Mesodermal cell (in vitro differentiated cells): Measurements from ENCODE around the gene MAGI1. TPM values are rescaled to one million over a fixed set of nuclear protein-coding genes. Genes with fewer than 3 reads are reported as not detected.
A peak's percentile ranks its signal among the peaks of the same experiment; 100 is the strongest.

Experiments used
- H3K27ac ChIP-seq: 2 replicates; pipeline ENCODE4 v1.7.0; 2013; ENCODE audit warnings: mild to moderate bottlenecking, low read depth, low read length, moderate library complexity; ENCODE audit not compliant: severe bottlenecking
- H3K36me3 ChIP-seq: 2 replicates; pipeline ENCODE4 v1.7.1; 2013; ENCODE audit warnings: mild to moderate bottlenecking, low read length, moderate library complexity; ENCODE audit not compliant: control insufficient read depth, insufficient read depth
- H3K4me1 ChIP-seq: one replicate; pipeline ENCODE4 v1.7.1; 2013; ENCODE audit warnings: mild to moderate bottlenecking, low read length; ENCODE audit not compliant: insufficient read depth, control insufficient read depth, poor library complexity, severe bottlenecking
- H3K4me3 ChIP-seq: 2 replicates; pipeline ENCODE4 v1.7.0; 2013; ENCODE audit warnings: low read length, control low read depth, mild to moderate bottlenecking; ENCODE audit not compliant: insufficient read depth, poor library complexity, severe bottlenecking; ENCODE audit errors: extremely low read depth
- H3K9me3 ChIP-seq: 2 replicates; pipeline ENCODE4 v1.7.1; 2013; ENCODE audit warnings: mild to moderate bottlenecking, low read length, moderate library complexity; ENCODE audit not compliant: control insufficient read depth
- WGBS, 2 experiments: methylation state at CpG; one replicate each; pipeline ENCODE4 v1.1.5; 2013; ENCODE audit warnings: missing lambda C conversion rate in 2 of 2; ENCODE audit not compliant: insufficient coverage in 2 of 2; 5-methylcytosine and 5-hydroxymethylcytosine counted together
- polyA plus RNA-seq, 2 experiments: library from polyadenylated mRNA; stranded (reverse); fragments of 50-300 nt; gene quantifications; one replicate each; pipeline ENCODE4 v1.2.3, GENCODE V29; 2013

Gene MAGI1
- polyA plus RNA-seq (2013, experiment 1 of 2), result 22.2 TPM
- 19.8 TPM for polyA plus RNA-seq (2013, experiment 2 of 2)

DNA sequence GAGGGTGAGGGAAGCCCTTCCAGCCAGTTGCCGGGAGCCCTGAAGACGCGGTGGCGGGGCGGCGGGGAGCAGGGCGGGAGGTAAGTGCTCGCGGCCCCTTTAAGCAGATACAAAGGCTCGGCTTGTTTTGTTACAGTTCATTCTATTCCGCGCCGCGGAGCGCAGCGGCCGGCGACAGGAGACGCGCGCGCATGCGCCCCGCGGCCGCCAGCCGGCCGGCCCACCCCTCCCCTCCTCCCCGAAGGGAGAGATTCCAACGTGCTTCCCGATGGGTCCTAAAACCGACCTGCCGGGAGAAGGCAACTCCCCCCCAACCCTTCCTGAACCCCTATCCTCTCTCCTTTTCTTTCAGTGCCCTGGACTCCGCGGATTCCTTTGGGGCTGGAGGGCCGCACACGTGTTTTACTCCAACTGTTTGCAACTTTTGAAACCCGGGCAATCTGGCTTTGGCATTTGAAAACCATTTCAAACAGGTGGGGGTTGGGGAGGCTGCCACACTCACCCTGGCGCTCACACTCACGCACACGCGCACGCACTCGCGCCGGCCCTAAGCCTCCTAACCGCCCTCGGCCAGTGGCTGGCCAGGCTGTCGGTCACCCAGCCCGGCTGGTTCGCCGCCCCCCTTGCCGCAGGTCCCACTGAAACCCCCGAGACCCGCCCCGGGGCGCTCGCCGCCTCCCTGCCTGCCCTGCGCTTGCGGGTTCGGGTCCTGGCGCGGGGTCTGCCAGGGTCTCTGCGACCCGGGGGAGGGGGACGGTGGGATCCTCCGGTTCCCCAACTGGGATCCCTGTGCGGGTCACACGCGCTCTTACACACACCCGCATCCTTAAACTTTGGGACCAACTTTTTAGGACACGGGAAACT, at the start of gene MAGI1:
TSS of gene MAGI1 (minus strand) at position 193 of the 864 bp plus-strand sequence. CDS start 610 bp downstream, outside the sequence.
- Histone ChIP-seq H3K9me3 (no peaks in the 10 kb centered on the region), H3K4me1 (peaks cover 14% of the 10 kb centered on the region), H3K27ac (peak within 1 kb of the TSS; percentile 94), H3K36me3 (no peaks in the 10 kb centered on the region), H3K4me3 (peak within 1 kb of the TSS; percentile 89)
- 0% methylated on average over 42 to 43 of the region's 73 CpGs for WGBS, 2 experiments

GRCh38 chr3:66083784-66084213, 45.1 kb upstream of the MAGI1 start:
- 40 to 67% methylated on average over 1 of the region's 3 CpGs for WGBS, 2 experiments
- Histone ChIP-seq H3K36me3 (no peaks in the 10 kb centered on the region), H3K9me3 (no peaks in the 10 kb centered on the region), H3K27ac (no peak overlapping the region), H3K4me3 (no peak overlapping the region), H3K4me1 (no peaks in the 10 kb centered on the region)

DNA sequence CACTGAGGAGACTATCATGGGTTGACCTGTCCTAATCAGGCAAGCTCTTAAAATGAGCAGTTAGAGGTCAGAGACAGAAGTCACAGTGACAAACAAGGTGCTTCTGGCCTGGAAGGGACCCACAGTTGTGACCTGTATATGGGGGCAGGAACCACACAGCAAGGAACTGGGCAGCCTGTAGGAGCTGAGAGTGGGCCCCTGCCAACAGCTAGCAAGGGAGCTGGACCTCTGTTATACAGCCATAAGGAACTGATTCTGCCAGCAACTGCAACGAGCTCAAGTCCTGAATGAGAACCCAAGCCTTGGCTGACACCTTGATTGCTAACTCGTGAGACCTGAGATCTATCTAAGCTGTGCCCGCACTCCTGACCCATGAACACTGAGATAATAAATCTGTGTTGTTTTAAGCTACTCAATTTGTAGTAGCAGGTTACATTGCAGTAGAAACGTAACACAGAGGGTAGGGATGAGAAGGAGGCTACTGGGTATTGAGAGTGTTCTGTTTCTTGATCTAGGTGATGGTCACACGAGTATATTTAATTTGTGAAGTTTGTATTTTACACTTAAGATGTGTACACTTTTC, 44.5 kb upstream of the MAGI1 start:
- WGBS, 2 experiments, result 89 to 90% methylated on average over 4 of the region's 5 CpGs
- no peaks in the 10 kb centered on the region for H3K36me3 ChIP-seq
- no peaks in the 10 kb centered on the region for H3K9me3 ChIP-seq
- H3K27ac ChIP-seq, result no peak overlapping the region
- no peak overlapping the region for H3K4me3 ChIP-seq
- H3K4me1 ChIP-seq, result no peaks in the 10 kb centered on the region

DNA sequence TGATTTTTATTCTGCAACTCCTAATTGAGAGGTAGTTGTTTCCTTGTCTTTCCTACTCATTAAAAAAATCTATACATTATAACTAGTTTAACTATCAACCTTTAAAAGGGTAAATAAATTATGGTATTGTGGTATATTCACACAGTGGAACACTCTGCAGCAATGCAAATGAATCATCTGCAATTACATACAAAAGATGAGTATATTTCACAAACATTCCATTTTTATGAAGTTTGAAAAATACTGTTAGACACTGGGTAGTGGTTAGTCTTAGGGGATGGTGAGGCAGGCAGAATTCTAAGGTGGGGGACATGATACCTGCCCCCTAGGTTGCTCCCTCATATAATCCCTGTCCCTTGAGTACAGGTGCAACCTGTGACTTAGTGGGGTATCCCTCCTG, 44.0 kb upstream of the MAGI1 start:
- Histone ChIP-seq H3K36me3 (no peaks in the 10 kb centered on the region), H3K9me3 (no peaks in the 10 kb centered on the region), H3K4me1 (no peaks in the 10 kb centered on the region), H3K4me3 (no peak overlapping the region), H3K27ac (no peak overlapping the region)

- WGBS, 2 experiments, result 100% methylated on average over 1 of the region's 3 CpGs
- Histone ChIP-seq H3K27ac (no peak overlapping the region), H3K9me3 (no peaks in the 10 kb centered on the region), H3K4me1 (no peaks in the 10 kb centered on the region), H3K4me3 (no peak overlapping the region), H3K36me3 (no peaks in the 10 kb centered on the region)
Observed at GRCh38 chr3:66080167-66080566, 41.4 kb upstream of the MAGI1 start.

GRCh38 chr3:66077973-66078372, 39.3 kb upstream of the MAGI1 start:
- no peaks in the 10 kb centered on the region for H3K4me1 ChIP-seq
- H3K9me3 ChIP-seq, result no peaks in the 10 kb centered on the region
- H3K4me3 ChIP-seq, result no peak overlapping the region
- no peaks in the 10 kb centered on the region for H3K36me3 ChIP-seq
- H3K27ac ChIP-seq, result no peak overlapping the region

GRCh38 chr3:66076861-66077470, 38.2 kb upstream of the MAGI1 start:
- no peaks in the 10 kb centered on the region for H3K36me3 ChIP-seq
- no peaks in the 10 kb centered on the region for H3K4me1 ChIP-seq
- H3K27ac ChIP-seq, result no peak overlapping the region
- WGBS, 2 experiments, result 82 to 95% methylated on average over 3 to 4 of the region's 6 CpGs
- H3K9me3 ChIP-seq, result no peaks in the 10 kb centered on the region
- no peak overlapping the region for H3K4me3 ChIP-seq

- WGBS, 2 experiments, result 67 to 73% methylated on average over 3 of the region's 4 CpGs
- Histone ChIP-seq H3K9me3 (no peaks in the 10 kb centered on the region), H3K36me3 (no peaks in the 10 kb centered on the region), H3K27ac (no peak overlapping the region), H3K4me3 (no peak overlapping the region), H3K4me1 (no peaks in the 10 kb centered on the region)
Observed at GRCh38 chr3:66075281-66075680, 36.6 kb upstream of the MAGI1 start.

DNA sequence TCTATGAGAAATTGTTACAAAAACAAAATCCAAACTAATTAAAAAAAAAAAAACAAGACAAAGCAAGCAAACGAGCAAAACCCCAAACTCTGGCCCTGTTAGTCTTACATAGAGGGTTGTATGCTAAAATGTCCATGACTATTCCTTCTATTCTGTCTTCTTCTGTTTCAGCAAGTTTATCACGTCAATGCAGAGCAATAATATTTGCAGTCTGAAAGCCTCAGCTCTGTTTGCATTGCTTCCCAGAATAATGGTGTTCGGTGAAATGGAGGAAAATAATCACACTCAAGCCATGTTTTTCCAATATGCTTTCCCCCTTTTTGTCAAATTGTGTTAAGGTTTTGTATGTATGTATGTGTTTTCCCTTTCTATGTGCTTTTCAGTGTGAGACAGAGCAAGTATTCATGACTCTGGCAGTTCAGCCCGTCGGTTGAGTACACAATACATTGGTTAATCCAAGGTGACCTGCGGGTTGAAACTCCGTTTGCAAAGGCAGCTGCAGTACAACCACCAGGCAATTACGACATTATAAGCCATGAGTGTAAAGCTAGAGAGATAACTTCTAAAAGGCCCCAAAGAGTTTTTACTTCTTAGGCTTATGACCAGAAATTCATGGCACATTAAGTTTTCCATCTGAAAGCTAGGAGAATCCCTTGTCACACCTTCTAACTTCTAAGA, 34.9 kb upstream of the MAGI1 start:
- H3K36me3 ChIP-seq, result no peaks in the 10 kb centered on the region
- no peaks in the 10 kb centered on the region for H3K4me1 ChIP-seq
- 77 to 78% methylated on average over 4 to 6 of the region's 8 CpGs for WGBS, 2 experiments
- H3K9me3 ChIP-seq, result peaks cover 4% of the 10 kb centered on the region
- no peak overlapping the region for H3K27ac ChIP-seq
- no peak overlapping the region for H3K4me3 ChIP-seq

DNA sequence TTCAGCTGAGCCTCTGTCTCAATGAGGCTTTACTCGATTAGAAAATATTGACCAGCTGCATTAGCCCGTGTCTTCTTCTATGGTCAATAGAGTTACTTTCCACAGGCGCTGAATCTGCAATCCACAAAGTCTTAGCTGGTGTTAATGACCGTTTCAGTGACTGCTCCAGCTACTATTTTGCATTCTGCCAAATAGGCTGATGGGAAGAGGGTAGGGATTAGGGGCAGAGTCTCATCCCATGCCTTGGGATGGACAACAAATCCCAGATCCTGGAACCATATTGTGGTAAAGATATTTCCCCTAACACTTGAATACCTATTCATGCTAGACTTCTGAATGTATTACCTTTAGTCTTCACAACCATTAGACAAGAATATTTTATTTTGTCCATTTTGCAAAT, 29.5 kb upstream of the MAGI1 start:
- Histone ChIP-seq H3K27ac (no peak overlapping the region), H3K36me3 (no peaks in the 10 kb centered on the region), H3K4me3 (no peak overlapping the region), H3K4me1 (no peaks in the 10 kb centered on the region), H3K9me3 (peaks cover 4% of the 10 kb centered on the region)
- 90 to 92% methylated on average over 3 of the region's 4 CpGs for WGBS, 2 experiments
